Thoracic aorta (tissue), 2 donors: Measurements from ENCODE around the gene BCKDHA. TPM values are rescaled to one million over a fixed set of nuclear protein-coding genes. Genes with fewer than 3 reads are reported as not detected.
"Not testable (repeated sequence)": the region's sequence is repeated elsewhere in the genome, so short reads cannot be mapped to it uniquely, and the experiment has no call there.

Experiments
- ATAC-seq: fragments of 150-250 bp; one replicate; pipeline ENCODE4 v1.8.0; 2017; ENCODE audit warnings: low read depth; ENCODE audit not compliant: insufficient number of reproducible peaks, low FRiP score
- DNase-seq: peaks from one replicate; pipeline ENCODE4 v3.0.0-alpha.2; 2020; ENCODE audit warnings: low spot score
- H3K27ac ChIP-seq, 2 donors: fragments of 200-600 bp; sonication (generic); 1 replicate in 1 of 2; 2 replicates in 1 of 2; pipeline ENCODE4 v1.5.1; 2016; ENCODE audit warnings: mild to moderate bottlenecking in 2 of 2, moderate library complexity in 2 of 2
- H3K27me3 ChIP-seq: fragments of 200-600 bp; sonication (generic); replicated peaks from 2 replicates; pipeline ENCODE4 v1.6.0; 2016; ENCODE audit warnings: mild to moderate bottlenecking; ENCODE audit not compliant: insufficient read depth
- H3K36me3 ChIP-seq: fragments of 200-600 bp; sonication (generic); one replicate; pipeline ENCODE4 v1.5.1; 2016
- H3K4me1 ChIP-seq, 2 donors: fragments of 200-600 bp; sonication (generic); 1 replicate in 1 of 2; 2 replicates in 1 of 2; pipeline versions ENCODE4 v1.5.1 to v1.6.0; 2016; ENCODE audit warnings: low read depth in 2 of 2, mild to moderate bottlenecking in 1 of 2; ENCODE audit not compliant: control insufficient read depth in 1 of 2
- H3K4me3 ChIP-seq: fragments of 200-600 bp; sonication (generic); 2 replicates; pipeline ENCODE4 v1.5.1; 2016; ENCODE audit warnings: mild to moderate bottlenecking
- H3K9me3 ChIP-seq: fragments of 200-600 bp; sonication (generic); 2 replicates; pipeline ENCODE4 v1.5.1; 2016
- CTCF ChIP-seq: fragments of 200-600 bp; sonication (generic); IDR thresholded peaks from one replicate; pipeline ENCODE4 v1.5.1; 2019; ENCODE audit warnings: antibody characterized with exemption
- total RNA-seq, 2 donors: library from RNA; depleted of rRNA; stranded (reverse); fragments of >200 nt; gene quantifications; one replicate each; pipeline versions ENCODE4 v1.1.0 to v1.2.3, GENCODE V29; 2016

BCKDHA gene
- total RNA-seq, 2 donors from 2014 or later: 18.5 to 35.9 TPM

DNA sequence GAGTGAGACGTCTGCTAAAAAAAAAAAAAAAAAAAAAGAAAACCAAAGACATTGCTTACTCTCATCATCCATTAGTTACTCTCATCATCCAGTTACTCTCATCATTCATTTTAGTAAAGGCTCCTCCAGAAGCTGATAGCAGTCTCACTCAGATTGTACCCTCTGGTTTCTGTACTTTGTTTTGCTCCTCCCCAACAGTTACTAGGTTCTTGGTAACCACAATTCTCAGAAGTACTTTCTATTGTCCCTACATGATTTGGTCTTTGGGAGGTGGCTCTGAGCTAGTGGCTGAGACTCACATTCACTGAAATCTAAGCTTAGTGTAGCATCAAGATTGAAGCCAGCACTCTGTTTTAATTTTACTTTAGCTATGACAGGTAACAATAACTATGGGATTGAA is 59.6 kb downstream of the BCKDHA start:
- ATAC-seq (no peak), DNase-seq (no peak)
- no peaks in the 10 kb centered on the region for H3K36me3 ChIP-seq
- no peaks in the 10 kb centered on the region for H3K27me3 ChIP-seq
- no peak overlapping the region for H3K4me3 ChIP-seq
- no peaks in the 10 kb centered on the region for H3K9me3 ChIP-seq
- H3K27ac ChIP-seq: no peak overlapping the region
- TF ChIP-seq CTCF: no peak
- H3K4me1 ChIP-seq: no peaks in the 10 kb centered on the region

DNA sequence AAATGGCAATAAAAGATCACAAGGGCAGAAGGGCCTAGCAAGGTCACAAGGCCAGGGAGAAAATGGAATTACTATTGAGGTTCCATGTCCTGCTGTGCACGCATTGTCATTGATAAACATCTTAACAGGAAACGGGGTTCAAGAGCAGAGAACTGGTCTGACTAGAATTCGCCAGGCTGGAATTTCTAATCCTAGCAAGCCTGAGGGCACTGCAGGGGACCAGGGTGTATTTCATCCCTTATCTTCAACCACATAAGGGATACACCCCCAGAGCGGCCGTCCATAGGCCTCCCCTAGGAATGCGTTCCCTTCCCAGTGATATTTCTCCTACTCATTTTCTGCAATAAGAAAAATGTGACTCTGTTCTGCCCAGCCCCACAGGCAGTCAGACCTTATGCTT is 64.9 kb downstream of the BCKDHA start:
- ATAC-seq: no peak

GRCh38 chr19:41463257-41464256 is 65.9 kb downstream of the BCKDHA start:
- not testable (repeated sequence) for H3K27me3 ChIP-seq, H3K27ac ChIP-seq, DNase-seq

More for the DNA sequence above, 64.9 kb downstream of the BCKDHA start:
- Histone ChIP-seq H3K36me3 (no peaks in the 10 kb centered on the region), H3K27me3 (no peaks in the 10 kb centered on the region), H3K4me1 (no peaks in the 10 kb centered on the region), H3K27ac (no peak overlapping the region), H3K4me3 (no peak overlapping the region), H3K9me3 (no peaks in the 10 kb centered on the region)
- no peak for DNase-seq
- TF ChIP-seq CTCF: no peak

More at GRCh38 chr19:41463257-41464256, 65.9 kb downstream of the BCKDHA start:
- ATAC-seq, H3K4me3 ChIP-seq, H3K36me3 ChIP-seq, H3K9me3 ChIP-seq, H3K4me1 ChIP-seq: not testable (repeated sequence)

Other genes starting within 250 kb of the BCKDHA start
- 10 to 100 TPM in 1 of 2 donors, 1 to 10 TPM in 1; 2.3 to 12.4 TPM for gene CYP2S1, start 204.6 kb upstream of the BCKDHA start, total RNA-seq
- 100 to 1,000 TPM; 138 to 157 TPM for gene AXL, start 178.6 kb upstream of the BCKDHA start, total RNA-seq
- 100 to 1,000 TPM; 142 to 147 TPM for gene HNRNPUL1, start 133.4 kb upstream of the BCKDHA start, total RNA-seq
- 10 to 100 TPM; 15.2 to 22.4 TPM for gene CCDC97, start 87.6 kb upstream of the BCKDHA start, total RNA-seq
- gene TGFB1, start 43.9 kb upstream of the BCKDHA start, total RNA-seq: 10 to 100 TPM; 55.1 to 69.6 TPM
- 1 to 10 TPM; 1.2 to 4.0 TPM for gene B9D2, start 33.7 kb upstream of the BCKDHA start, total RNA-seq
- 10 to 100 TPM; 20.0 to 44.0 TPM for gene TMEM91, start 21.3 kb upstream of the BCKDHA start, total RNA-seq
- gene EXOSC5, start 459 bp upstream of the BCKDHA start, total RNA-seq: 10 to 100 TPM in 1 of 2 donors, 1 to 10 TPM in 1; 7.1 to 16.9 TPM
- gene B3GNT8, start 29.6 kb downstream of the BCKDHA start, total RNA-seq: 1 to 10 TPM; 4.0 to 4.2 TPM
- 10 to 100 TPM; 21.7 to 27.9 TPM for gene DMAC2, start 42.1 kb downstream of the BCKDHA start, total RNA-seq
- gene ERICH4, start 45.3 kb downstream of the BCKDHA start, total RNA-seq: not detected
- 1 to 10 TPM; 1.1 to 6.9 TPM for gene CEACAM21, start 178.3 kb downstream of the BCKDHA start, total RNA-seq
- 1 to 10 TPM in 1 of 2 donors, not detected in 1; 4.0 TPM for gene CEACAM4, start 229.3 kb downstream of the BCKDHA start, total RNA-seq